K562 (cell line): ENCODE results near the gene SEMA6D. TPM values are rescaled to one million over a fixed set of nuclear protein-coding genes. Genes with fewer than 3 reads are reported as not detected.

Experiments used
- ATAC-seq: fragments of 200-7000 bp; cut with Tn5 transposase; 3 replicates; pipeline ENCODE4 v1.9.1; 2020; ENCODE audit warnings: moderate library complexity
- BruUV-seq: library from RNA; stranded (reverse); fragments of 400-500 nt; replicated peaks from 2 replicates; lab custom pipeline; 2021; lab: Mats Ljungman, UMichigan
- CTCF ChIA-PET: fragments of 300-600 bp; formaldehyde crosslinking; extraction: SDS; loops from one replicate; lab custom pipeline; 2021; ENCODE audit warnings: low intra/inter-chr PET ratio; lab: Yijun Ruan, JAX
- POLR2A ChIA-PET: fragments of 300-600, 350-650 bp; sonication (Branson Sonifier 250); formaldehyde crosslinking; extraction: SDS; loops from one replicate; lab custom pipeline; 2021; ENCODE audit warnings: antibody characterized with exemption, inconsistent platforms; lab: Yijun Ruan, JAX
- DNase-seq, 4 experiments: peaks; one replicate each; pipeline versions ENCODE4 v3.0.0 to v3.0.0-alpha.2; 2011 to 2018; ENCODE audit warnings: low spot score in 3 of 4, mixed read lengths in 3 of 4; ENCODE audit errors: extremely low read depth in 1 of 4
- FAIRE-seq: peaks from 2 replicates; lab custom pipeline; 2011; peaks lifted over from hg19 to GRCh38; lab: Jason Lieb, UNC
- H2AFZ ChIP-seq: 2 replicates; pipeline ENCODE4 v1.6.0; 2011; ENCODE audit warnings: low read depth, low read length, control low read depth, inconsistent platforms
- H3K27ac ChIP-seq: fragments of 200-600 bp; 3 replicates; pipeline ENCODE4 v1.8.0; 2011; ENCODE audit warnings: low read depth, mild to moderate bottlenecking, control low read depth, inconsistent platforms, low read length, moderate library complexity, mixed read lengths; ENCODE audit errors: extremely low read depth
- H3K27me3 ChIP-seq, 2 experiments: fragments of 300-600 bp in 1 of 2; 2 replicates in 1 of 2; 3 replicates in 1 of 2; pipeline versions ENCODE4 v1.6.0 to v1.8.0; 2011; ENCODE audit warnings: inconsistent platforms in 2 of 2, low read length in 2 of 2, mild to moderate bottlenecking in 1 of 2, mixed read lengths in 1 of 2, moderate library complexity in 1 of 2; ENCODE audit not compliant: control insufficient read depth in 2 of 2, insufficient read depth in 2 of 2
- H3K36me3 ChIP-seq: fragments of 300-600 bp; 3 replicates; pipeline ENCODE4 v1.8.0; 2011; ENCODE audit warnings: mild to moderate bottlenecking, low read length, inconsistent platforms; ENCODE audit not compliant: control insufficient read depth, insufficient read depth
- H3K4me1 ChIP-seq, 2 experiments: fragments of 200-600 bp in 1 of 2; replicated peaks in 1 of 2; 2 replicates in 1 of 2; 3 replicates in 1 of 2; pipeline versions ENCODE4 v1.5.1 to v1.8.0; 2011; ENCODE audit warnings: inconsistent platforms in 2 of 2, low read length in 2 of 2, mild to moderate bottlenecking in 1 of 2, mixed read lengths in 1 of 2, moderate library complexity in 1 of 2; ENCODE audit not compliant: control insufficient read depth in 2 of 2, insufficient read depth in 2 of 2
- H3K4me2 ChIP-seq: 2 replicates; pipeline ENCODE4 v1.6.1; 2011; ENCODE audit warnings: low read length, control low read depth, inconsistent platforms, mixed read lengths; ENCODE audit not compliant: insufficient read depth
- H3K4me3 ChIP-seq: fragments of 200-600 bp; sonication (generic), shearing (Covaris generic); 2 replicates; pipeline ENCODE4 v1.5.1; 2016; ENCODE audit warnings: control low read depth, inconsistent platforms
- H3K79me2 ChIP-seq: fragments of 200-600 bp; 3 replicates; pipeline ENCODE4 v1.8.0; 2011; ENCODE audit warnings: low read length, inconsistent platforms; ENCODE audit not compliant: control insufficient read depth, insufficient read depth
- H3K9ac ChIP-seq, 2 experiments: 2 replicates each; pipeline versions ENCODE4 v1.6.0 to v1.6.1; 2011; ENCODE audit warnings: low read depth in 2 of 2, low read length in 2 of 2, control low read depth in 1 of 2, inconsistent platforms in 1 of 2, mild to moderate bottlenecking in 1 of 2, mixed read lengths in 1 of 2; ENCODE audit not compliant: insufficient read depth in 1 of 2
- H3K9me1 ChIP-seq: one replicate; pipeline ENCODE4 v1.6.0; 2011; ENCODE audit warnings: inconsistent platforms, mild to moderate bottlenecking, low read length, moderate library complexity; ENCODE audit not compliant: control insufficient read depth, insufficient read depth
- H3K9me3 ChIP-seq: replicated peaks from 2 replicates; pipeline ENCODE4 v1.5.1; 2011; ENCODE audit warnings: low read depth, low read length, inconsistent platforms; ENCODE audit not compliant: control insufficient read depth, insufficient read depth
- H4K20me1 ChIP-seq: replicated peaks from 2 replicates; pipeline ENCODE4 v1.6.1; 2011; ENCODE audit warnings: low read length, inconsistent platforms, mixed read lengths; ENCODE audit not compliant: control insufficient read depth, insufficient read depth
- CEBPZ ChIP-seq: fragments of 150-350 bp; IDR thresholded peaks from 2 replicates; pipeline ENCODE4 v1.6.1; 2014; ENCODE audit warnings: low read depth, mild to moderate bottlenecking, low read length, borderline replicate concordance
- EHMT2 ChIP-seq: fragments of 450-650 bp; IDR thresholded peaks from 2 replicates; pipeline ENCODE4 v1.6.1; 2018; ENCODE audit warnings: antibody characterized with exemption
- WGBS: fragments of 100-300 bp; shearing (Covaris generic); methylation state at CpG from one replicate; pipeline ENCODE4 v1.1.6; 2016; ENCODE audit warnings: low coverage, mixed read lengths; ENCODE audit not compliant: insufficient coverage; ENCODE audit errors: missing lambda C conversion rate; 5-methylcytosine and 5-hydroxymethylcytosine counted together
- in situ Hi-C: fragments of 300-500 bp; cut with MboI; formaldehyde crosslinking; loops from 4 replicates; pipeline ENCODE4 v1.15.0; 2018; ENCODE audit warnings: inconsistent platforms, mixed read lengths
- intact Hi-C: fragments of 100-400 bp; cut with micrococcal nuclease; formaldehyde crosslinking; loops from 2 replicates; pipeline ENCODE4 v1.14.2; 2022
- polyA plus RNA-seq, 8 experiments: library from polyadenylated mRNA; depleted of rRNA in 4 of 8; stranded (reverse) in 5 of 8; unstranded in 3 of 8; fragments of >200 nt; fragmentation: Nextera tagmentation in 2 of 8; fragmentation: Illumina TruSeq in 1 of 8; extraction: Ambion mirVana in 2 of 8; extraction: Trizol in 1 of 8; gene quantifications; 2 replicates each; pipeline versions ENCODE4 v1.2.1 to v1.2.3, GENCODE V29; 2011 to 2014; ENCODE audit warnings: inconsistent platforms in 1 of 8, missing spikeins in 1 of 8
- total RNA-seq, 7 experiments: library from RNA; depleted of rRNA in 6 of 7; stranded (reverse); fragments of >200 nt in 6 of 7; fragmentation: Illumina TruSeq in 2 of 7; extraction: Trizol in 2 of 7; gene quantifications; 2 replicates each; pipeline versions ENCODE4 v1.2.1 to v1.2.3, GENCODE V29; 2011 to 2021; ENCODE audit warnings: low replicate concordance in 1 of 7

Gene SEMA6D
- total and polyA plus RNA-seq, 9 of the 15 experiments (the other 6 are each of a cell fraction or from before 2014, with no cell fraction given): not detected

- Histone ChIP-seq H3K4me2 (no peak overlapping the region), H3K27me3 (no peaks in the 10 kb centered on the region), H3K9me1 (no peaks in the 10 kb centered on the region), H3K4me3 (no peak overlapping the region), H3K79me2 (no peaks in the 10 kb centered on the region), H4K20me1 (no peaks in the 10 kb centered on the region), H3K4me1 (no peaks in the 10 kb centered on the region), H3K27ac (no peak overlapping the region), H3K9ac (no peak overlapping the region), H2AFZ (no peak overlapping the region), H3K9me3 (no peaks in the 10 kb centered on the region), H3K36me3 (no peaks in the 10 kb centered on the region)
- POLR2A ChIA-PET: no interaction called here
- intact Hi-C loops (no loop called here), in situ Hi-C loops (no loop called here)
- WGBS: 0% methylated on average over 1 of the region's 1 CpG
- TF ChIP-seq CEBPZ: no peak
- TF ChIP-seq EHMT2: no peak
- DNase-seq (no peak), ATAC-seq (no peak), FAIRE-seq (no peak)
- BruUV-seq: no TSS peak
- CTCF ChIA-PET: no interaction called here
These were observed 97.3 kb downstream of the SEMA6D start for GRCh38 chr15:47814620-47815019.
